Measurements from ENCODE around the gene SLC7A6OS.
"Not testable (repeated sequence)": the region's sequence is repeated elsewhere in the genome, so short reads cannot be mapped to it uniquely, and the experiment has no call there.

SLC7A6OS gene

GRCh38 chr16:68297908-68298307, 12.8 kb downstream of the SLC7A6OS start:
- DNase-seq: no peak

- no peak for DNase-seq
Measured at GRCh38 chr16:68296693-68297092, 14.1 kb downstream of the SLC7A6OS start.

- no peak for DNase-seq
Measured at GRCh38 chr16:68296291-68296690, 14.5 kb downstream of the SLC7A6OS start.

GRCh38 chr16:68292425-68292824, 18.3 kb downstream of the SLC7A6OS start:
- DNase-seq: no peak

GRCh38 chr16:68291227-68291626, 19.5 kb downstream of the SLC7A6OS start:
- DNase-seq: no peak

GRCh38 chr16:68290450-68290849, 20.3 kb downstream of the SLC7A6OS start:
- DNase-seq: no peak

- DNase-seq: no peak
Measured at GRCh38 chr16:68289621-68290329, 21.0 kb downstream of the SLC7A6OS start.

GRCh38 chr16:68289202-68289601, 21.5 kb downstream of the SLC7A6OS start:
- no peak for DNase-seq

- not testable (repeated sequence) for DNase-seq
Measured at GRCh38 chr16:68288796-68289195, 21.9 kb downstream of the SLC7A6OS start.

- DNase-seq: no peak
Measured at GRCh38 chr16:68288252-68288650, 22.5 kb downstream of the SLC7A6OS start.

- no peak for DNase-seq
Measured at GRCh38 chr16:68287276-68288251, 23.2 kb downstream of the SLC7A6OS start.

- DNase-seq: no peak
Measured at GRCh38 chr16:68286153-68287074, 24.3 kb downstream of the SLC7A6OS start.

GRCh38 chr16:68285683-68286082, 25.1 kb downstream of the SLC7A6OS start:
- no peak for DNase-seq

GRCh38 chr16:68284847-68285246, 25.9 kb downstream of the SLC7A6OS start:
- DNase-seq: no peak

GRCh38 chr16:68283801-68284598, 26.7 kb downstream of the SLC7A6OS start:
- DNase-seq: no peak

- DNase-seq: no peak
Measured at GRCh38 chr16:68283346-68283745, 27.4 kb downstream of the SLC7A6OS start.

GRCh38 chr16:68282064-68282452, 28.7 kb downstream of the SLC7A6OS start:
- DNase-seq: no peak

- DNase-seq: no peak
Measured at GRCh38 chr16:68281368-68282063, 29.2 kb downstream of the SLC7A6OS start.

- no peak for DNase-seq
Measured at GRCh38 chr16:68279726-68280558, 30.8 kb downstream of the SLC7A6OS start.

GRCh38 chr16:68276223-68276622, 34.5 kb downstream of the SLC7A6OS start:
- DNase-seq: no peak

Data from NCI-H146 (cell line).